AG04449 (cell line): ENCODE measurements around the gene ETNK2.

Experiments used
- CTCF ChIA-PET: fragments of 350-600 bp; formaldehyde crosslinking; extraction: SDS; loops from one replicate; lab custom pipeline; 2021; ENCODE audit warnings: antibody characterized with exemption; lab: Yijun Ruan, JAX
- POLR2A ChIA-PET: fragments of 400-600, 350-600 bp; formaldehyde crosslinking; extraction: SDS; loops from one replicate; lab custom pipeline; 2020; ENCODE audit warnings: antibody characterized with exemption, inconsistent platforms; lab: Yijun Ruan, JAX
- DNase-seq: peaks from one replicate; pipeline ENCODE4 v3.0.0-alpha.2; 2010; ENCODE audit warnings: low read depth, low spot score
- H3K4me3 ChIP-seq: 2 replicates; pipeline ENCODE4 v1.5.1; 2011; ENCODE audit warnings: low read depth, mild to moderate bottlenecking, control low read depth, low read length
- TF ChIP-seq, protein P1 (sequence below): IDR thresholded peaks from one replicate; pipeline ENCODE4 v1.5.1; 2011; ENCODE audit warnings: mild to moderate bottlenecking, moderate library complexity, low read length, control low read depth, inconsistent platforms; ENCODE audit not compliant: insufficient read depth; ENCODE audit errors: missing control alignments

Gene ETNK2

DNA sequence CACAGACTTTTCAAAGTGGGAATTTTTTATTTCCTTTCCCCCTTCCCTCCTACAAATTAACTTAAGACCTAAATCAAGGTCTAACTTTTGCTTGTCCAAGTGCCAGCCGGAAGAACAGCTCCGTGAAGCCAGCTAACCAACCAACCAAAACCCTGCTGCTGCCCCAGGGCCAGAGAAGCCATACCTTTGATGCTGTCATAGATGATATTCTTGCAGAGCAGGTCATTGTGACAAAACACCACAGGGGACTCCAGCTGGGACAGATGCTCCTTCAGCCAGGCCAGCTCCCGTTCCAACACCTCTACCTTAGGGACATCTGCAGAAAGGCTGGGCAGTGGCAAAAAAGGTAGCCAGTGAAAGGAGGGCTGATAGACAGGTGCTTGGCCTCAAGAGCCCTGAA, 10.7 kb downstream of the ETNK2 start:
- DNase-seq = no peak
- ChIA-PET CTCF (interaction anchor here (1.2 to 26.8 kb wide), 5 partner anchors 9 to 276 kb away, joined by 4 to 1069 read pairs (median 5); partner anchors contain the start of gene SNRPE), POLR2A (no interaction called here)
- TF ChIP-seq, protein P1, sequence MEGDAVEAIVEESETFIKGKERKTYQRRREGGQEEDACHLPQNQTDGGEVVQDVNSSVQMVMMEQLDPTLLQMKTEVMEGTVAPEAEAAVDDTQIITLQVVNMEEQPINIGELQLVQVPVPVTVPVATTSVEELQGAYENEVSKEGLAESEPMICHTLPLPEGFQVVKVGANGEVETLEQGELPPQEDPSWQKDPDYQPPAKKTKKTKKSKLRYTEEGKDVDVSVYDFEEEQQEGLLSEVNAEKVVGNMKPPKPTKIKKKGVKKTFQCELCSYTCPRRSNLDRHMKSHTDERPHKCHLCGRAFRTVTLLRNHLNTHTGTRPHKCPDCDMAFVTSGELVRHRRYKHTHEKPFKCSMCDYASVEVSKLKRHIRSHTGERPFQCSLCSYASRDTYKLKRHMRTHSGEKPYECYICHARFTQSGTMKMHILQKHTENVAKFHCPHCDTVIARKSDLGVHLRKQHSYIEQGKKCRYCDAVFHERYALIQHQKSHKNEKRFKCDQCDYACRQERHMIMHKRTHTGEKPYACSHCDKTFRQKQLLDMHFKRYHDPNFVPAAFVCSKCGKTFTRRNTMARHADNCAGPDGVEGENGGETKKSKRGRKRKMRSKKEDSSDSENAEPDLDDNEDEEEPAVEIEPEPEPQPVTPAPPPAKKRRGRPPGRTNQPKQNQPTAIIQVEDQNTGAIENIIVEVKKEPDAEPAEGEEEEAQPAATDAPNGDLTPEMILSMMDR = no peak
- no peak overlapping the region for H3K4me3 ChIP-seq

DNA sequence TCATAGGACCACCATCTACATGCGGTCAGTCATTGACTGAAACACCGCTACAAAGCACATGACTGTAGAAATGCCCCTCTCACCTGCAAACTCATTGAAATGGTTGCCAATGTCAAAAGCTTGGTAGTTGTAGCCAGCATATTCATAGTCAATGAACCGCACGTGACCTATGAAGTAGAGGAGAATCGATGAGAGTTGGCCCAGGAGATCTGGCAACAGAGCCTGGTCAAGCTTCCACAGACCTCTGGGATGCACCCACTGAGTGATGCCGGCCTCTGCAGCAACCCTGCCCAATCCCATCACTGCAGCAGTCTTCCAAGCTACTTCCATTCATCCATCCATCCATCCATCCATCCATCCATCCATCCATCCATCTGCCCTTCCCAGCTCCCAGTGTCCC, 11.9 kb downstream of the ETNK2 start:
- DNase-seq = no peak
- CTCF ChIA-PET = interaction anchor here (1.0 to 26.8 kb wide), 5 partner anchors 11 to 275 kb away, joined by 3 to 1069 read pairs (median 10); partner anchors contain the start of genes ETNK2 and SNRPE
- TF ChIP-seq, protein P1 = no peak
- POLR2A ChIA-PET = no interaction called here
- no peak overlapping the region for H3K4me3 ChIP-seq

DNA sequence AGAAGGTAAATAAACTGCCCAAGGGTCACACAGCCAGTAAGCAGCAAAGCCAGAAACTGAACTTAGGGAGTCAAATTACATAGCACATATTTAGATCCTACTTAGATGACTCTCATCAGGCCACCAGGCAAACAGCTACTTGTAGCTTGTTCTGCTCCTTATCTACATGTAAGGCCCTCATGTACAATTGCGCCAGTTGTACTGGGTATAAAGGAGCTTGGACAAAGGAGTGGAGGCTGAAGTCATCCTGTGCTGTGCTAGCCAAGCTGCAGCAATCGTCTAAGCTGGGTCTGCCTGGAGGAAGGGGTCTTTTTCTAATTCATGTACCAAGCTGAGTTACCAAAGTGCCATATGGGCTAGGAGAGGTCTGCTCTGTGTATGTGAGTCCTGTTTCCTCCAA, 12.8 kb downstream of the ETNK2 start:
- ChIA-PET CTCF (interaction anchor here (1.1 to 26.8 kb wide), 5 partner anchors 10 to 274 kb away, joined by 3 to 1069 read pairs (median 10); partner anchors contain the start of genes ETNK2 and SNRPE), POLR2A (no interaction called here)
- TF ChIP-seq, protein P1 = no peak
- H3K4me3 ChIP-seq = no peak overlapping the region
- DNase-seq = no peak

DNA sequence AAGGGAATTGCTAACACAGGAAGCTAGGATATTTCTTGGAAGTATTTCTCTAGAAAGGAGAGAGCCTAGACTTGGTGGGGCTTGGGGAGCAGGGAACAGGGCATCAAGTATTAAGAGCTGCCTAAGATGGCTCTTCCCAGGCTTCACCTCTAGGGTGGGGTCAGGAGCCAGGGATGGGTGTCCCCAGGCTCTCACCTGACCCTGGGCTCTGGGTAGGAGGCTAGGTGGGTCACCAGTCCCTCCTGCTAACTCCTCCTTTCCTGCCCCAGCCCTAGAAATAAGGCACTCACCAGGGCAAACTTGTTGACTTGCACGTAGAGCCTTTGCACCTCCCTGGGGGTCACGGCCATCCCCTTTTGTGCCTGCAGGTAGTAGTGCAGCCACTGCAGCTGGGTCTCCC, 15.0 kb downstream of the ETNK2 start:
- CTCF ChIA-PET = interaction anchor here (0.6 to 26.8 kb wide), 6 partner anchors 8 to 301 kb away, joined by 3 to 1069 read pairs (median 8); partner anchors contain the start of gene SNRPE
- TF ChIP-seq, protein P1 = no peak
- H3K4me3 ChIP-seq = no peak overlapping the region
- no peak for DNase-seq
- POLR2A ChIA-PET = no interaction called here

DNA sequence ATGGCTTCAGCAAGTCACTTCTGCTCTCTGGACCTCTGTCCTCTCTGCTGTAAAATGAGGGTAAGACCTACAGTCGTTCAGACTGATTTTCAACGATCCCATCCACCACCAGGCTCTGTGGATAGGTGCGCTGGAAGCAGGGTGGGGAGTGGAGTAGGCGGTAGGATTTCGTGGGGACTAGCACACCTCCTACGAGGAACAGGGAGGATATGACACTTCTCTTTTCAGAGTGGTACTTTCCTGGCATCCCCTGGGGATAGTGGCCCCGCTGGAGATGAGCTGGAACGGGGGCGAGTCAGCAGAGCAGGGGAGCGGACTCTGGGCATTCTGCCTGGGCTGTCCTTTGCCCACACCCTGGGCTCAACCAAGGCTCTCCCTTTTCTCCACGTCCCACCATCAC, 17.7 kb downstream of the ETNK2 start:
- DNase-seq = no peak
- ChIA-PET CTCF (interaction anchor here (26.8 kb wide), 1 partner anchor 269 kb away, joined by 1069 read pairs; the partner anchor contains the start of gene SNRPE), POLR2A (interaction anchor here (0.5 kb wide), 1 partner anchor 16 kb away, joined by 3 read pairs; no protein-coding TSS in a partner anchor)
- H3K4me3 ChIP-seq = no peak overlapping the region
- TF ChIP-seq, protein P1 = no peak

DNA sequence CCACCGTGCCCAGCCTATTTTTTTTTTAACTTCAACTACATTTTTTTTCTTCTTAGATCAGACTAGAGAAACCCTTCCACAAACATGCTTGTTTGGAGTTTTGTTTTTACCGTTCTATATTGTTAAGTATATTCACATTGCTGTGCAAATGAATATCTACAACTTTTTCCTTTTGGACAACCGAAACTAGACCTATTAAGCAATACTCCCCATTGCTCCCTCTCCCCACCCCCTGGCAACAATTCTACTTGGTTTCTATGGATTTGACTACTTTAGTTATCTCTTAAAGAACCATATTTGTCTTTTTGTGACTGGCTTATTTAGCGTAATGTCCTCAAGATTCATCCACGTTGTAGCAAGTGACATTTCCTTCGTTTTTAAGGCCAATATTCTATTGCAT, 19.1 kb downstream of the ETNK2 start:
- POLR2A ChIA-PET = no interaction called here
- CTCF ChIA-PET = interaction anchor here (1.4 to 26.8 kb wide), 3 partner anchors 73 to 268 kb away, joined by 4 to 1069 read pairs (median 32); partner anchors contain the start of gene SNRPE

More for the DNA sequence above, 19.1 kb downstream of the ETNK2 start:
- no peak for DNase-seq
- no peak overlapping the region for H3K4me3 ChIP-seq
- TF ChIP-seq, protein P1 = no peak
